DOHH2 (cell line): ENCODE results near the gene COPE.

Experiments
- CTCF ChIP-seq: fragments of 200-600 bp; sonication (generic); IDR thresholded peaks from one replicate; pipeline ENCODE4 v1.5.1; 2014; ENCODE audit warnings: antibody characterized with exemption, mild to moderate bottlenecking, low read depth, low read length; ENCODE audit not compliant: poor library complexity, severe bottlenecking
- EZH2phosphoT487 ChIP-seq: fragments of 200-600 bp; sonication (generic); IDR thresholded peaks from 2 replicates; pipeline ENCODE4 v1.6.1; 2017; ENCODE audit warnings: borderline replicate concordance, mild to moderate bottlenecking, antibody characterized with exemption, low read length, moderate library complexity, mixed read lengths

GRCh38 chr19:18894254-18895037, 24.7 kb downstream of the COPE start:
- TF ChIP-seq CTCF, result no peak
- no peak for TF ChIP-seq EZH2phosphoT487
